ENCODE results near the gene EPN3.

Gene EPN3

GRCh38 chr17:50541716-50542688 is 9.5 kb downstream of the EPN3 start:
- no peak for TF ChIP-seq CTCF (IDR thresholded peaks at IDR 0.05; ENCODE audit: low read depth, low read length)
- peak overlapping the region; percentile 48 to 56 for H3K4me3 ChIP-seq (replicated peaks in 1 of 2; ENCODE audit: low read depth in 2 of 2, low read length in 2 of 2)
- peak; percentile 69 to 83 for DNase-seq (ENCODE audit: low read depth in 2 of 2)

GRCh38 chr17:50542795-50543774 is 10.6 kb downstream of the EPN3 start:
- DNase-seq (ENCODE audit: low read depth in 2 of 2), result no peak
- TF ChIP-seq CTCF (IDR thresholded peaks at IDR 0.05; ENCODE audit: low read depth, low read length), result no peak
- no peak overlapping the region for H3K4me3 ChIP-seq (replicated peaks in 1 of 2; ENCODE audit: low read depth in 2 of 2, low read length in 2 of 2)

GRCh38 chr17:50544516-50544915 is 12.0 kb downstream of the EPN3 start:
- no peak for DNase-seq (ENCODE audit: low read depth in 2 of 2)
- no peak overlapping the region for H3K4me3 ChIP-seq (replicated peaks in 1 of 2; ENCODE audit: low read depth in 2 of 2, low read length in 2 of 2)
- no peak for TF ChIP-seq CTCF (IDR thresholded peaks at IDR 0.05; ENCODE audit: low read depth, low read length)

GRCh38 chr17:50545311-50545710 is 12.8 kb downstream of the EPN3 start:
- TF ChIP-seq CTCF (IDR thresholded peaks at IDR 0.05; ENCODE audit: low read depth, low read length), result no peak
- DNase-seq (ENCODE audit: low read depth in 2 of 2), result no peak

GRCh38 chr17:50546701-50547034 is 14.1 kb downstream of the EPN3 start:
- no peak for TF ChIP-seq CTCF (IDR thresholded peaks at IDR 0.05; ENCODE audit: low read depth, low read length)
- DNase-seq (ENCODE audit: low read depth in 2 of 2), result no peak
- H3K4me3 ChIP-seq (replicated peaks in 1 of 2; ENCODE audit: low read depth in 2 of 2, low read length in 2 of 2), result peak overlapping the region in 1 of 2 donors; percentile 70

More at GRCh38 chr17:50545311-50545710, 12.8 kb downstream of the EPN3 start:
- no peak overlapping the region for H3K4me3 ChIP-seq (replicated peaks in 1 of 2; ENCODE audit: low read depth in 2 of 2, low read length in 2 of 2)

GRCh38 chr17:50547035-50547735 is 14.7 kb downstream of the EPN3 start, which contains the start of gene SPATA20:
Gene SPATA20, plus strand, starts transcription at chr17:50547174. Its CDS starts 35 bp downstream, at chr17:50547209.
- H3K4me3 ChIP-seq (replicated peaks in 1 of 2; ENCODE audit: low read depth in 2 of 2, low read length in 2 of 2), result peak within 1 kb of the TSS; percentile 69 to 70
- TF ChIP-seq CTCF (IDR thresholded peaks at IDR 0.05; ENCODE audit: low read depth, low read length), result peak; percentile 95
- peak; percentile 93 to 95 for DNase-seq (ENCODE audit: low read depth in 2 of 2)
